ENCODE measurements around the gene PAK5. TPM values are rescaled to one million over a fixed set of nuclear protein-coding genes. Genes with fewer than 3 reads are reported as not detected.

Gene PAK5
- total and polyA plus RNA-seq, 2 donors (not counting 1 experiment from before 2014, with no cell fraction given): not detected

- no peaks in the 10 kb centered on the region for H3K36me3 ChIP-seq (ENCODE audit: control insufficient read depth, insufficient read depth, low read length)
- H4K20me1 ChIP-seq (ENCODE audit: control insufficient read depth, extremely low read depth, insufficient read depth, low read length): no peaks in the 10 kb centered on the region
- DNase-seq (ENCODE audit: low read depth in 2 of 2): no peak
- H3K9ac ChIP-seq (ENCODE audit: insufficient read depth, low read length): no peak overlapping the region
- no peaks in the 10 kb centered on the region for H3K9me3 ChIP-seq (ENCODE audit: control insufficient read depth, insufficient read depth, low read depth, low read length)
- no peak overlapping the region for H2AFZ ChIP-seq (ENCODE audit: low read length)
- no peak overlapping the region for H3K4me3 ChIP-seq (replicated peaks in 1 of 4; ENCODE audit: control extremely low read depth in 1 of 4, insufficient read depth in 1 of 4, low read depth in 3 of 4, low read length in 4 of 4)
- TF ChIP-seq EZH2 (IDR thresholded peaks at IDR 0.05; ENCODE audit: low read length, missing control alignments) (no peak), CTCF (conservative IDR thresholded peaks at IDR 0.05 in 1 of 2, IDR thresholded peaks at IDR 0.05 in 1 of 2; ENCODE audit: low read depth in 1 of 2, low read length in 2 of 2) (no peak)
- H3K4me2 ChIP-seq (ENCODE audit: extremely low read depth, insufficient read depth, low read length): no peak overlapping the region
- H3K27me3 ChIP-seq (ENCODE audit: control insufficient read depth, insufficient read depth, low read length): no peaks in the 10 kb centered on the region
- H3K27ac ChIP-seq (ENCODE audit: insufficient read depth, low read length): no peak overlapping the region
- H3K79me2 ChIP-seq (ENCODE audit: control insufficient read depth, insufficient read depth, low read length): no peaks in the 10 kb centered on the region
- no peaks in the 10 kb centered on the region for H3K4me1 ChIP-seq (ENCODE audit: control insufficient read depth, extremely low read depth, insufficient read depth, low read length)
Observed at GRCh38 chr20:9677100-9677623, 161.7 kb downstream of the PAK5 start.

- H3K4me1 ChIP-seq (ENCODE audit: control insufficient read depth, extremely low read depth, insufficient read depth, low read length): no peaks in the 10 kb centered on the region
- H2AFZ ChIP-seq (ENCODE audit: low read length): no peak overlapping the region
- TF ChIP-seq EZH2 (IDR thresholded peaks at IDR 0.05; ENCODE audit: low read length, missing control alignments): no peak
- TF ChIP-seq CTCF (conservative IDR thresholded peaks at IDR 0.05 in 1 of 2, IDR thresholded peaks at IDR 0.05 in 1 of 2; ENCODE audit: low read depth in 1 of 2, low read length in 2 of 2): no peak
- no peak overlapping the region for H3K9ac ChIP-seq (ENCODE audit: insufficient read depth, low read length)
- no peaks in the 10 kb centered on the region for H4K20me1 ChIP-seq (ENCODE audit: control insufficient read depth, extremely low read depth, insufficient read depth, low read length)
- H3K36me3 ChIP-seq (ENCODE audit: control insufficient read depth, insufficient read depth, low read length): no peaks in the 10 kb centered on the region
- DNase-seq (ENCODE audit: low read depth in 2 of 2): no peak
- H3K4me2 ChIP-seq (ENCODE audit: extremely low read depth, insufficient read depth, low read length): no peak overlapping the region
- no peak overlapping the region for H3K27ac ChIP-seq (ENCODE audit: insufficient read depth, low read length)
- H3K27me3 ChIP-seq (ENCODE audit: control insufficient read depth, insufficient read depth, low read length): no peaks in the 10 kb centered on the region
- H3K79me2 ChIP-seq (ENCODE audit: control insufficient read depth, insufficient read depth, low read length): no peaks in the 10 kb centered on the region
- no peak overlapping the region for H3K4me3 ChIP-seq (replicated peaks in 1 of 4; ENCODE audit: control extremely low read depth in 1 of 4, insufficient read depth in 1 of 4, low read depth in 3 of 4, low read length in 4 of 4)
- H3K9me3 ChIP-seq (ENCODE audit: control insufficient read depth, insufficient read depth, low read depth, low read length): no peaks in the 10 kb centered on the region
Observed at GRCh38 chr20:9672981-9673380, 165.9 kb downstream of the PAK5 start.

- Histone ChIP-seq H3K27me3 (ENCODE audit: control insufficient read depth, insufficient read depth, low read length) (no peaks in the 10 kb centered on the region), H3K4me2 (ENCODE audit: extremely low read depth, insufficient read depth, low read length) (no peak overlapping the region), H2AFZ (ENCODE audit: low read length) (no peak overlapping the region), H3K27ac (ENCODE audit: insufficient read depth, low read length) (no peak overlapping the region), H3K36me3 (ENCODE audit: control insufficient read depth, insufficient read depth, low read length) (no peaks in the 10 kb centered on the region), H3K9me3 (ENCODE audit: control insufficient read depth, insufficient read depth, low read depth, low read length) (no peaks in the 10 kb centered on the region), H3K9ac (ENCODE audit: insufficient read depth, low read length) (no peak overlapping the region), H3K79me2 (ENCODE audit: control insufficient read depth, insufficient read depth, low read length) (no peaks in the 10 kb centered on the region), H4K20me1 (ENCODE audit: control insufficient read depth, extremely low read depth, insufficient read depth, low read length) (no peaks in the 10 kb centered on the region), H3K4me1 (ENCODE audit: control insufficient read depth, extremely low read depth, insufficient read depth, low read length) (no peaks in the 10 kb centered on the region), H3K4me3 (replicated peaks in 1 of 4; ENCODE audit: control extremely low read depth in 1 of 4, insufficient read depth in 1 of 4, low read depth in 3 of 4, low read length in 4 of 4) (no peak overlapping the region)
- TF ChIP-seq CTCF (conservative IDR thresholded peaks at IDR 0.05 in 1 of 2, IDR thresholded peaks at IDR 0.05 in 1 of 2; ENCODE audit: low read depth in 1 of 2, low read length in 2 of 2) (no peak), EZH2 (IDR thresholded peaks at IDR 0.05; ENCODE audit: low read length, missing control alignments) (no peak)
- DNase-seq (ENCODE audit: low read depth in 2 of 2): no peak
Observed at GRCh38 chr20:9672027-9672426, 166.8 kb downstream of the PAK5 start.
